ENCODE data around the gene TPP1. TPM values are rescaled to one million over a fixed set of nuclear protein-coding genes. Genes with fewer than 3 reads are reported as not detected.
A peak's percentile ranks its signal among the peaks of the same experiment; 100 is the strongest.

TPP1 gene
- total RNA-seq, 2 donors from 2014 or later: 48.6 to 92.4 TPM

DNA sequence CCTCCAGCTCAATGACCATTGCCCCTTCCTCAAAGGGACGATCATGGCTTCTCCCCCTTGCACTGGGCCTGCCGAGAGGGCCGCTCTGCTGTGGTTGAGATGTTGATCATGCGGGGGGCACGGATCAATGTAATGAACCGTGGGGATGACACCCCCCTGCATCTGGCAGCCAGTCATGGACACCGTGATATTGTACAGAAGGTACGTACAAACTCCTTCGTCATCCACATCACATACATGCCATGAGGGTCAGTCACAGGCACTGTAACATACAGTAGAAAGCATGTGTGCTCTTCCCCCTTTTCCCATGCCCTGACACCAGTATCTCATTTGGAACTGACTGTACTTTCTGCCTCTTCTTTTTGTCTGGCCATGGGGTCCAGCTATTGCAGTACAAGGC, 11.2 kb downstream of the TPP1 start:
- DNase-seq (ENCODE audit: low spot score): peak; percentile 39
- Mint-ChIP-seq H3K27me3 (no peaks in the 10 kb centered on the region), H3K9me3 (no peaks in the 10 kb centered on the region), H3K4me3 (no peak overlapping the region), H3K36me3 (peaks cover 7% of the 10 kb centered on the region), H3K27ac (no peak overlapping the region), H3K4me1 (ENCODE audit: low read depth in 2 of 2) (peaks cover 39 to 41% of the 10 kb centered on the region in 2 donors)
- ATAC-seq: no peak

DNA sequence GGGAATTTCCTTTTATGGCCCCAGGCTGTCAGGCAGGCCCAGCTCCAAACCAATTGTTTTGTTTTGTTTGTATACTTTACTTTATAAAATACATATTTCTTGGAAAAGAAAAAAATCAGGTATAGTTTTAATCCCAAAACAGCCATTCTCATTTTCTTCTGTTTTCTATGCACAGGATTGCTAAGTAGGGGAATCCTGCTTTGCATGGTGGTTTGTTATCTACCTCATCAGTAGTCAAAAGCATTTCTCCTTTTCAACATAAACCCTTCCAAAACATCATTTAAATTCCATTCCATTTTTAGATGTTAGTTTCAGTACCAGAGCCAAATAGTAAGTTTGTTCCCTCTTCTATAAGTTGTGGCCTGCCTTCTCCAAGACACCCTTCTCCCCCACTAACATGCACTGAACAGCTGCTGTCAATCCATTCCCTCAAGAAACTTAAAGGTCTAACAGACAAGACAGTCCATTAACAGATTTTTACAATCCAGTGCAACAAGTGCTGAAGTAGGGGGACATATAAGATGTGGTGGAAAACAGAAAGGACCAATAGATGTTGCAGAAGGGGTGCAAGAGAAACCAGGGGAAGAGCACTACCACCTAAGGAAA, 11.9 kb downstream of the TPP1 start:
- no peak for DNase-seq (ENCODE audit: low spot score)
- no peaks in the 10 kb centered on the region for H3K9me3 Mint-ChIP-seq
- H3K36me3 Mint-ChIP-seq: peaks cover 7% of the 10 kb centered on the region
- H3K4me1 Mint-ChIP-seq (ENCODE audit: low read depth in 2 of 2): peaks cover 39 to 41% of the 10 kb centered on the region in 2 donors
- ATAC-seq: no peak
- H3K27ac Mint-ChIP-seq: no peak overlapping the region
- H3K4me3 Mint-ChIP-seq: no peak overlapping the region
- no peaks in the 10 kb centered on the region for H3K27me3 Mint-ChIP-seq

DNA sequence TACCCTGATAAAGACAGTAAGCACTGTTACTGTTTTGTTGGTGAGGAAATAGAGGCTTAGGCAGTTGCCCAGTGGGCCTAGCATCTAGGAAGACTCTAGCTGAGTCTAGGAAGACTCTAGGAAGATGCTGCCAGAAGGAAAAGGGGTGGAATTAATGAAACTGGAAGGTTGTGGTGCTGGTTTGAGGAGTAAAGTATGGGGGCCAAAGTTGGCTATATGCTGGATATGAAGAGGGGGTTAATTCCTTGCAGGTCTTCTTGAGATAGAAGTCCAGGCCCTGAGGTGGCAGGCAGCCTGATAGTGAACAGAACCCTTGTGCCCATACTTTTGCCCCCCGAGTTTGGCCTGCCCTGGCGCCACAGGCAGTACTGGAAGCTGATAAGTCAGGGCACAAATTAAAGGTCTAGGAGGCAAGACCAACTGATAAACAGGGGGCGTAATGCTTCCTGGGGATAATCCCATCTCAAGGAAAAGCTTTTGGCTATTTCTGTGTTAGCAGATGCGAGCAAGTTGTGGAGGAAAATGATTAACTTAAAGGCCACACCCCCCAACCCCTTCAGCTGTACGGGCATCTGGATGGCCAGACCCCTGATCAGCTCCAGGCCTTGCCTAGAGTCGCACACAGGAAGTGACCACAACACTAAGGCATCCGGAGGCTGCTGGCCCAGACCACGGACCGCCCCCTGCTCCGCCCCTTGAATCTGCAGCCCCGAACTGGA, 12.6 kb downstream of the TPP1 start:
- ATAC-seq (peak; percentile 62 to 77), DNase-seq (ENCODE audit: low spot score) (peak; percentile 91)
- Mint-ChIP-seq H3K4me1 (ENCODE audit: low read depth in 2 of 2) (peaks cover 39 to 46% of the 10 kb centered on the region in 2 donors), H3K36me3 (peaks cover 10% of the 10 kb centered on the region), H3K4me3 (no peak overlapping the region), H3K27ac (no peak overlapping the region), H3K9me3 (no peaks in the 10 kb centered on the region), H3K27me3 (no peaks in the 10 kb centered on the region)

DNA sequence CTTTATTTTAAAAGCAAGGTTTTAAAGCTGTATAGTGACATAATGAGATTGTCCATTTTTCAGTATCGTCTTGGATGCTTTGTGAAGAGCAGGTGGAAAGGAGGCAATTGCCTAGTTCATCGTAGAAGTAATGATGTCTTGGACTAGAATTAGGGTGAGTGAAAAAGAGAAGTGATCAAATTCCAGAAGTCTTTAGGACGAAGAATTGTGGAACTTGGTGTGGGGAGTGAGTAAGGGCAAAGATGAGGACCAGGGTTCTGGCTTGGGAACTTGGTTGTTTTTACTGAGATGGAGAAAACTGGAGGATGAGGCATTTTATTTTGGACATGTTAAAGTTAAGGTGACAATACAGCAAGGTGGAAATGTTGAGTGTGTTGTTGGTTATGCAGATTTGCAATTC, 14.4 kb downstream of the TPP1 start:
- no peak overlapping the region for H3K27ac Mint-ChIP-seq
- no peak overlapping the region for H3K4me3 Mint-ChIP-seq
- peaks cover 11% of the 10 kb centered on the region for H3K36me3 Mint-ChIP-seq
- H3K4me1 Mint-ChIP-seq (ENCODE audit: low read depth in 2 of 2): peaks cover 25 to 39% of the 10 kb centered on the region in 2 donors
- no peaks in the 10 kb centered on the region for H3K9me3 Mint-ChIP-seq
- no peaks in the 10 kb centered on the region for H3K27me3 Mint-ChIP-seq
- DNase-seq (ENCODE audit: low spot score) (no peak), ATAC-seq (no peak)

DNA sequence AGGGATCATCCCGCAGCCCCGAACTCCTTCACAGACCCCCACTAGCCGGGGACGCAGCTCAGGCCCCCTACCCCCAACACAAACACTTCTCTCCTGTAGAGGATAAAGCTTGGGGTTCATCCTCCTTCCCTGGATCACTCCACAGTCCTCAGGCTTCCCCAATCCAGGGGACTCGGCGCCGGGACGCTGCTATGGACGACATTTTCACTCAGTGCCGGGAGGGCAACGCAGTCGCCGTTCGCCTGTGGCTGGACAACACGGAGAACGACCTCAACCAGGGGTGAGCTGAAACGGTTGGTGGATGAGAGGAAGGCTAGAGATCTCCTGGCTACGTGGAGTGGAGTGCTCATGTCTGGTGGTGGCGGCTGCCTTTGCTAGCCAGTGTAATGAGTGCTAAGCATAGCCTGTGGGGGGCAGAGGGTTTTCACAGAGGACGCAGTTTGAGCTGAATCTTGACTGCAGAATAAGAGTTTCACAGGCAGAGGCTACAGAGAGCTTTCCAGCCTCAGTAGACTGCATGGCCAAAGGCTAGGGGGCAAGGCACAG, 15.1 kb downstream of the TPP1 start:
- peaks cover 13% of the 10 kb centered on the region for H3K36me3 Mint-ChIP-seq
- DNase-seq (ENCODE audit: low spot score) (peak; percentile 60), ATAC-seq (peak; percentile 3 to 51)
- H3K27ac Mint-ChIP-seq: no peak overlapping the region
- no peaks in the 10 kb centered on the region for H3K9me3 Mint-ChIP-seq
- H3K4me1 Mint-ChIP-seq (ENCODE audit: low read depth in 2 of 2): peaks cover 22 to 40% of the 10 kb centered on the region in 2 donors
- H3K4me3 Mint-ChIP-seq: no peak overlapping the region
- H3K27me3 Mint-ChIP-seq: no peaks in the 10 kb centered on the region

DNA sequence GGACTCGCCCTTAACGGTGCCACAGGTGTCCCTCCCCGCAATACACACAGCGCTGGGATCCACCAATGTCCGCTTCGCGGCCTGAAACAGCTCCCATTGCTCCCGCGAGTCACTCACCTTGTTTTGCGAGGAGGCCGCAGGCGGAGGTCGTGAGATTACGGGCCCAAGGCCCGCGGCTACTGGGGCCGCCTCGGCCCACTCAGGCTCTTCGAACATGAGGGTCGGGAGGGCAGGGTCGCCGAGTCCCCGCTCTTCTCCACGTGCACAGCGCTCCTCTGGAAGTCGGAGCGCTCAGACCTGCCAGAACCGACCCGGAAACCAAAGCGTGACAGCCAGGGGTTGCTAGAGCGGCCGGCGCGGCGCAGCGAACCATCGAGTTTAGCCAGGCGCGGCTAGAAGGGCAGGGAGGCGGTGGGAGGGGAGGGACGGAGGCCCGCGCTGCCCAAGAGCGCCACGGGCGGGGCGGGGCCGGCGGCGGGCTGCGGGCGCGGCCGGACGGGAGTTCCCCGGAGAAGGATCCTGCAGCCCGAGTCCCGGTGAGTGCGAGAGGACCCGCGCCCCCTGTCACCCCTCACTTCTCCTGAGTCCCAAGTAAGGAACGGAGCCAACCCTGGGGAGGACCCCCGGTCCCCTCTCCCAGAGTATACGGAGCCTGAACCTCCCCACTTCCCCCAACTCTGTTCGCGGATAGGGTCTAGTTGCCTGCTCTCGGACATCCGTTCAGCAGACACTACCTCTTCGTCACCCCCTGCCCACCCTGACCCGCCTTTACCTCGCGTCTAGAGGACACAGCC, 15.7 kb downstream of the TPP1 start, which contains the start of the genes ILK and RRP8:
TSS of gene ILK (plus strand) at position 488 of the 794 bp plus-strand sequence. CDS start 498 bp downstream, outside the sequence.
TSS of gene RRP8 (minus strand) at position 330 of the 794 bp plus-strand sequence. CDS start at position 216, 114 bp downstream.
- H3K36me3 Mint-ChIP-seq: peaks cover 16% of the 10 kb centered on the region
- no peaks in the 10 kb centered on the region for H3K27me3 Mint-ChIP-seq
- H3K27ac Mint-ChIP-seq: no peak within 1 kb of the TSS
- H3K4me3 Mint-ChIP-seq: no peak within 1 kb of the TSS
- H3K4me1 Mint-ChIP-seq (ENCODE audit: low read depth in 2 of 2): peaks cover 17 to 40% of the 10 kb centered on the region in 2 donors
- DNase-seq (ENCODE audit: low spot score): peak; percentile 93
- peak; percentile 94 to 95 for ATAC-seq
- H3K9me3 Mint-ChIP-seq: no peaks in the 10 kb centered on the region

DNA sequence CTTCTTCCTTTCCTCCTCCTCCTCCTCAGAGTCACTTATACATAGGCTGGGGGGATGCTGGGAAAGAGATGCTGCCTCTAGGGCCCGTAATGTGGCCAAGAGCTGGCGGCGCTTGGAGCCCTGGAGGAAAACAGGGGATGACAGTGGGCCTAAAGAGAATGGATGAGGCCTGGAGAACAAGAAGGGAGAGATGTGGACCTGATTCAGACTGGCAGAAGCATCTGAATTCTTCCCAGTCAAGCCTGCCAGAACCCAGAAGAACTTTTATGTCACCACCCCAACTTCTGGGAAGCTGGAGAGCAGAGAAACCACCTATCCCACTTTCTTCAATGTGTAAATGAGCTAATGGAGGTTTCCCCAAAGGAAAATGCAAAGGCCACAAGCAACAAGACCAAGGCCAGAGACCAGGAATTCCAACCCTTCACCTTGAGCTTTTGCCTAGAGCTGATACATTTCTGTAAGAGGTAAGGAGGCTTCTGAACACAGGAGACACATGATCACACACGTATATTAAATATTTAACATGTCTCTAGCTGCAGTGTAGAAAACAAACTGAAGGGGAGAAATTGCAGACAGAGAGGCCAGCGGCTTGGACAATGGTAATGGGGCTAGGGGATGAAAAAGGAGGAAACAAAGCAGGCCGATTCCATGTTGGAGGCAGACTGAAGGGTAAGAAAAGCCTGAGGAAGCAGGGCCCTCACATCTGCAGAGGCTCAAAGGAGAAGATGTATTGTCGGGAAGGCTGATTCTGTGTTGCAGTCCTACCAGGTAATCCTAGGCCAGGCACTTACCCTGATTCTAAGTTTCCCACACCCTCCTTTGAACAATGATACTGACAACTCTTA, 16.9 kb downstream of the TPP1 start:
- H3K9me3 Mint-ChIP-seq: no peaks in the 10 kb centered on the region
- DNase-seq (ENCODE audit: low spot score) (peak; percentile 22), ATAC-seq (no peak)
- H3K4me1 Mint-ChIP-seq (ENCODE audit: low read depth in 2 of 2): peaks cover 20 to 37% of the 10 kb centered on the region in 2 donors
- peaks cover 25% of the 10 kb centered on the region for H3K36me3 Mint-ChIP-seq
- H3K27ac Mint-ChIP-seq: no peak overlapping the region
- H3K27me3 Mint-ChIP-seq: no peaks in the 10 kb centered on the region
- no peak overlapping the region for H3K4me3 Mint-ChIP-seq

DNA sequence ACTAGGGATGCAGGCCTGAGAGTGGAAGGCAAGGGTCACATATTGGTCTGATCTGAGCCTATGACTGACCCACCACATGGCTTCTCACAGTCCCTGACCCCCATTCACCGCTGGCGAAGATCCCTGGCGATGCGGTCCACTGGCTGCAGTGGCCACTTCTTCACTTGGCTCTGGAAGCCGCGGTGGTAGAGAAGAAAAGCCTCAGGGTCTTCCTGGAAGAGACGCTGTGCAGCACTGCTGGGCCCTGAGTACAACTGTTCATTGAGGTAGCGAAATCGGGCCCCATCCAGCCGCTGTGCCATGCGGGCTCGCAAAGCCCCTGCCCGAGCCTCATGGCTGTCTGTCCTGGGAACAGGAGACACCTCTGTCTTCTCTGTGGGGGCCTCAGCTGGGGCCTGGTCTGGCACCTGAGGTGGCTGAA, 18.2 kb downstream of the TPP1 start:
- ATAC-seq: no peak
- H3K4me3 Mint-ChIP-seq: no peak overlapping the region
- peaks cover 29% of the 10 kb centered on the region for H3K36me3 Mint-ChIP-seq
- peaks cover 11 to 36% of the 10 kb centered on the region in 2 donors for H3K4me1 Mint-ChIP-seq (ENCODE audit: low read depth in 2 of 2)
- DNase-seq (ENCODE audit: low spot score): peak; percentile 57
- H3K9me3 Mint-ChIP-seq: no peaks in the 10 kb centered on the region
- no peak overlapping the region for H3K27ac Mint-ChIP-seq
- no peaks in the 10 kb centered on the region for H3K27me3 Mint-ChIP-seq

DNA sequence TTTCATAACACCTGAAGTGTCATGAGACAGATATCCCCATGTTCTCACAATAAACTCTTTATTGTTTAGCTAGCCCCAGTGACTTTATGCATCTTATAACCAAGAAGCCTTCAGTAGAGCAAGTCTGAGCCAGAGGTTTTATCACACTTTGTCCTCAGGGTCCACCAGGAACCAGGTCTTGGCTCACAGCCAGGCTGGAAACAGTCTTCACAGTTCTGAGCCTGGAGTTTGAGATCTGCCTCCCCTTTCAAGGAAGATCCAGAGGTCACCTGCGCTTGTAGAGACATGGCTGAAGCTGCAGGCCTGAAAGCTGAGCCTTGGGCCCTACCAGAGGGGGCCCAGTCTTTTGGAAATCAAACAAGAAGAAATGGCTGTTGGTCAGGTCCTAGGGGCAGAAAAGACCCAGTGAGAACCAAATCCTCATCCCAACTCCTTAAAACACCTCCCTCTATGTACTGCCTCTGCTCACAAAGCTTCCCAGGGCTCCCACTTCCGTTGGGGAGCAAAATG, 19.3 kb downstream of the TPP1 start:
- peaks cover 32% of the 10 kb centered on the region for H3K36me3 Mint-ChIP-seq
- no peaks in the 10 kb centered on the region for H3K9me3 Mint-ChIP-seq
- H3K4me3 Mint-ChIP-seq: no peak overlapping the region
- no peaks in the 10 kb centered on the region for H3K27me3 Mint-ChIP-seq
- H3K4me1 Mint-ChIP-seq (ENCODE audit: low read depth in 2 of 2): peaks cover 8 to 36% of the 10 kb centered on the region in 2 donors
- no peak for DNase-seq (ENCODE audit: low spot score)
- ATAC-seq: no peak
- H3K27ac Mint-ChIP-seq: no peak overlapping the region

DNA sequence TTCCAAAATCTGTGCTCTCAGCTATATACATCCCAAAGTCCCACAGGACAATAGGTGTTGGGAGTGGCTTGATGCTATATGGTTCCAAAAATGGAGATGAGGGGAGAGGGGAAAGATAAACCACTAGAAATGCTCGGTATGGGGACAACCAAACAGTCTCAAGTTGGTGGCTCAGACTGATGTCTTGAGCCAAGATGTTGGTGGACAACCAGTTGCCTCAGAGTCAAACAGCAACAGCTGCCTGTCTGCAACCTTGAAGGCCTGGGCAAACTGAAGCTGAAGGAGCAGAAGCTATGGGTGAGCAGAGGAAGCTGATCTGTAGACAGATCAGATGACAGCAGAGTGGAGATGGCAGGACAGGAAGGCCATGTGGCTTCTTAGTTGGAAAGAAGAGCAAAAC, 19.8 kb downstream of the TPP1 start:
- Mint-ChIP-seq H3K4me1 (ENCODE audit: low read depth in 2 of 2) (peaks cover 10 to 37% of the 10 kb centered on the region in 2 donors), H3K9me3 (no peaks in the 10 kb centered on the region), H3K4me3 (no peak overlapping the region), H3K36me3 (peaks cover 32% of the 10 kb centered on the region), H3K27ac (no peak overlapping the region), H3K27me3 (no peaks in the 10 kb centered on the region)
- no peak for ATAC-seq
- DNase-seq (ENCODE audit: low spot score): peak; percentile 26

DNA sequence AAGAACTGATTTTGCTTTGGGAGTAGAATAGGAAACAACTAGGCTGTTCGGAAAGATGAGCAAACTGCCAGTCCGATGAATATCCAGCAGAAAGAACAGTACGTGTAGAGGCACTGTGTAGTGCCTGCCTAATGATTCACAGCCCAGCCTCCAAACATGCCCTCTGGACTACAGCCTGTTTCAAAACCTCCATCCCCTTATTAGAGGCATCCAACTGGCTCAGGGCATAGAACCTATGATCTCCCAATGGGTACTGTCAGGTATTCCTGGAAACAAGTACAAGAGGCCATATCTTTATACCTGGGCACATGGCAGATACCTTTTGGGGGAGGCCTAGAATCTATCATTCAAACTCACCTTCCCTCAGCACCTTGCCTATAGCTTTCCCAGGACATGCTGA, 20.7 kb downstream of the TPP1 start:
- H3K9me3 Mint-ChIP-seq: no peaks in the 10 kb centered on the region
- H3K27me3 Mint-ChIP-seq: no peaks in the 10 kb centered on the region
- H3K36me3 Mint-ChIP-seq: peaks cover 32% of the 10 kb centered on the region
- peaks cover 14 to 41% of the 10 kb centered on the region in 2 donors for H3K4me1 Mint-ChIP-seq (ENCODE audit: low read depth in 2 of 2)
- ATAC-seq (no peak), DNase-seq (ENCODE audit: low spot score) (no peak)
- no peak overlapping the region for H3K4me3 Mint-ChIP-seq
- peak overlapping the region in 1 of 2 donors; percentile 17 for H3K27ac Mint-ChIP-seq

DNA sequence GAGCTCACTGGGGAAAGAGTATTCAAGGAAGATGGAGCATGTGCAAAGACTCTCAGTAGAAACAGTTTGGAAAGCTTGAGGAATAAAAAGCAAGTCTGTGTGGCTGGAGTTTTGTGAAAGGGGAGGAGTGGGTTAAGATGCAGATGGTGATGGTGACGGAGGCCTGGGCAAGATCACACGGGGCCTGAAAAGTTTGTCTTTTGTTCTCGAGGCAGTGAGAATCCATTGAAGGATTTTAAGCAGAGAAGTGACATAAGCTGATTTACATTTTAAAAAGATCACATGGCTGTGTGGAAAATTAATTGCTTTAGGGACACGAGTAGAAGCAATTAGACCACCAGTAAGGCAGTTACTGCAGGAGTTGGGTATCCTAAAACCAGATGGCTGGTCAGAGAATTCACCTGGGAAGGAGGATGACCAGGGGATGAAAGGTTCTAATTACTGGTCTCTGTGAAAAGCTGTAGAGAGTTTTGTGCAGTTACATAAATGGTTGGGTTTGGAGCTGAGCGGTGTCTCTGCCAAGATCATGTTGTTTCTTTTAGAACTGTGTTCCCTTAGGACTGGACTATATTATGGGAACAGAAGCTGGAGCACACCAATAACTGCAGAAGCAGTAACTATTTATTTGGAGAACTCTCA, 22.9 kb downstream of the TPP1 start:
- ATAC-seq (no peak), DNase-seq (ENCODE audit: low spot score) (no peak)
- Mint-ChIP-seq H3K9me3 (no peaks in the 10 kb centered on the region), H3K4me1 (ENCODE audit: low read depth in 2 of 2) (peaks cover 14 to 33% of the 10 kb centered on the region in 2 donors), H3K4me3 (no peak overlapping the region), H3K36me3 (peaks cover 29% of the 10 kb centered on the region), H3K27me3 (no peaks in the 10 kb centered on the region), H3K27ac (peak overlapping the region in 1 of 2 donors; percentile 10)
